Stimulated activated naive CD8-positive, alpha-beta T cell treated with anti-CD3 and anti-CD28 coated beads, Interleukin-15, amount 100 ng/mL, for 72 hours (primary cell): ENCODE measurements around the gene RALGAPB.

Experiments used
- ATAC-seq: fragments of 150-1000 bp; cut with Tn5 transposase; 2 replicates; pipeline ENCODE4 v1.10.0; 2021; ENCODE audit warnings: mild to moderate bottlenecking, moderate library complexity
- DNase-seq, 2 donors: peaks; one replicate each; pipeline ENCODE4 v3.0.0; 2021 to 2022
- H3K27ac Mint-ChIP-seq, 2 donors: one replicate each; pipeline ENCODE4 v1.8.0; 2022; ENCODE audit warnings: mild to moderate bottlenecking in 2 of 2, mixed read lengths in 2 of 2, moderate library complexity in 2 of 2
- H3K27me3 Mint-ChIP-seq: one replicate; pipeline ENCODE4 v1.8.0; 2022; ENCODE audit warnings: mixed read lengths
- H3K4me1 Mint-ChIP-seq: one replicate; pipeline ENCODE4 v1.8.0; 2022; ENCODE audit warnings: mild to moderate bottlenecking, mixed read lengths
- H3K4me3 Mint-ChIP-seq, 2 donors: one replicate each; pipeline ENCODE4 v1.8.0; 2022; ENCODE audit warnings: mild to moderate bottlenecking in 2 of 2, mixed read lengths in 2 of 2, moderate library complexity in 1 of 2
- H3K9me3 Mint-ChIP-seq, 2 donors: one replicate each; pipeline ENCODE4 v1.8.0; 2022; ENCODE audit warnings: mixed read lengths in 2 of 2

RALGAPB gene

DNA sequence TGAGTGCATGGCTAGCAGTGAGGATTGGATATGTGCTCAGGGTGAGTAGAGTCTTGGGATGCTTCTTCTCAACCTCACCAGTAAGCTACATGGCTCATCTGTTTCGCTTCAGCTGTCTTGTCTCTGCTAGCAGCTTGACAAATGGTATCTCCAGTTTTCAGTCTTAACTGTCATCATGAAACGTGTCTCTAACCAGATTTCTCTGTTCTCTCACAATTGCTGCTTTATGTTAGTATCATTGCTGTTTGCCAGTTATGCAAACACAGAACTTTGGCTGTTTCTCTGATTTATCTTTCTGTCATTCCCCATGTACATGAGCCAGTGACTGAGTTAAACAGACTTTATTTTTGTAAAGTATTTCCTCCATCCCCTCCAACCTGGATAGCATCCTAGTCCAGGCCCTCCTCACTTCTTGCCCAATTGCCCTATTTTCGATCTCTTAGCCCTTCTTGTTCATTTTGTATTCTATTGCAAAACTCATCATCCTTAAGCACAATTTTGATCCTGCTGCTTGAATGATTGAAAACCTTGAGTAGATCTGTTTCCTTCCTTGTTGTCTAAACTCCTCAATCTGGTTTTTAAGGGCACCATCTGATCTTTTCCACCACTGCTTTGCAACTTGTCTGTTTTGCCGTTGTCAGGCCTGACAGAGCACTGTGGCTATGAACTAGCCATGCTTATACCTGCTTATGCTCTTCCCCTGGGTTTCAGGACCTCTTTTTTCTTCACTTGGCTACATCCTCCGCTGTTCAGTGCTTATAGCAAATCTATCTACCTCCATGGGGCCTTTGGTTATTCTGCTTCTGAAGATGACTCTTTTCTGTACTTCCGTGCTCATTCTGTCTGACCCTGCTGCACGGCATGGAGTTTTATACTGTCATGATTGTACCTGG, 70.6 kb downstream of the RALGAPB start:
- Mint-ChIP-seq H3K4me1 (no peaks in the 10 kb centered on the region), H3K4me3 (no peak overlapping the region), H3K27me3 (no peaks in the 10 kb centered on the region), H3K9me3 (no peaks in the 10 kb centered on the region), H3K27ac (no peak overlapping the region)
- DNase-seq = no peak
- ATAC-seq = no peak

GRCh38 chr20:38545771-38546170, 73.1 kb downstream of the RALGAPB start:
- H3K4me3 Mint-ChIP-seq = no peak overlapping the region
- no peaks in the 10 kb centered on the region for H3K9me3 Mint-ChIP-seq
- no peak for DNase-seq
- H3K27me3 Mint-ChIP-seq = no peaks in the 10 kb centered on the region
- ATAC-seq = no peak
- no peaks in the 10 kb centered on the region for H3K4me1 Mint-ChIP-seq
- H3K27ac Mint-ChIP-seq = no peak overlapping the region

DNA sequence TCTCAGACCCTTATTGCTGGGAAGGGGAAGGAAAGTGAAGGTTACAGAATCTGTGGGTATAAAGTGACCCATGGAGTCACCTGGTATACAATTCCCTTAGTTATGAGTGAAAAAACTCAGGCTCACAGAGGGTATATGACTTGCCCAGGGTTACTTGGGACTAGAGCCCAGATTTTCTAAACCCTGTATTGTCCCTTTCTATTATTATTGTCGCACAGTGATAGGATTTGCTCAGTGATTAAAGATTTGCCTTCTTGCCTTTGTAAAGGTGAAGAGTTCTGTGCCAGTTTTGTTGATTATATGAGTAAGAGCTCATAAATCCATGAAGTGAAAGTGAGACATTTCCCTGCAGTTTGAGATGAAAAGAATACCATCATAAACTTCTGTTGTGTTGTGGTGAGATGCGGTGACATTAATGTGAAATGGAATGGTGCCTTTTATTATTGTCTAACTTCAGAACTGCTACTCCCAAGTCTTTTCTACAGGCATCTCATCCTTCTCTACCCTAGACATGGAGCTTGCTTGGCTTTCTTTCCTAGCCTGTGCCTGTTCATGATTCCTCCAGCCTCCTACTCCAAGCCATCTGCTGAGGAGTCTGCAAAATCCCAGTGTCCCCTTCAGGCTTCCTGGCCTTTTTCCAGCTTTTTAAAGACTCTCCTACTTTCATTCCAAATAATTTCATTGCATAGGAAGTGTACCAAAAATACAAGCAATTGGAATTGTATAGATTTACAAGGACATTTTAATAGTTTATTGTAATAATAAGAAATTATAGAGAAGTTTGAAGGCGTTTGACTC, 74.8 kb downstream of the RALGAPB start:
- H3K27ac Mint-ChIP-seq = peak overlapping the region in 1 of 2 donors; percentile 23
- ATAC-seq = no peak
- H3K4me1 Mint-ChIP-seq = no peaks in the 10 kb centered on the region
- H3K27me3 Mint-ChIP-seq = no peaks in the 10 kb centered on the region
- no peaks in the 10 kb centered on the region for H3K9me3 Mint-ChIP-seq
- DNase-seq = no peak
- no peak overlapping the region for H3K4me3 Mint-ChIP-seq

DNA sequence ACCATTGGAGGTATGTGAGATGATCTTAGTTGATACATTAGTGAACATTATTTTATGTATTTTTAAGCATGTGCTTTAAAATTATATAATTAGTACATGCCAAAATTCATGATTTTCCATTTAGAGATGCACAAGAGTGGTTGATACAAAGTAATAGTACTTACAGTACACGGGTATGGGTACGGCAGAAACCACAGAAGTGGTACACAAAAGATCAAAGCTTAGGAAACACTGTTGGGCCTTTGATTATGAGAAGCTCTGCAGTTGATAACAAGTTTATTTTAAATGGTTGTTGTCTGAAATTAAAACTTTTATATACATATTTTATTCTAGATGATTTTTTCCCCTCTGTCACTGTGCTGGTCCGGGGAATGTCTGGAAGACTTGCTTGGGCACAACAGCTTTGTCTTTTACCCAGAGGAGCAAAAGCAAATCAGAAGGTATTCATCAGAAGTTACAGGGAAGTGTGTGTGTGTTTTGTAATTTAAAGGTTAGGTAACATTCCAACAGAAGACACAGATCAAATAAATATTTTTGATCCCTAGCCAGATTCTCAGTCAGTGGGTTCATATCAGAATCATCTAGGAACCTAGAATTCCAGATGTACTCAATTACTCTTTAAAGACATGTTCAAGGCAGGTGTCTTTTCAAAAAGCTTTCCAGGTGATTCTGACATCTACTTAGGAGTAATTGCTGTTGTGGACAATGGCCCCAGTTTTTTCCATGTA, 75.9 kb downstream of the RALGAPB start:
- ATAC-seq = no peak
- Mint-ChIP-seq H3K27ac (no peak overlapping the region), H3K4me3 (no peak overlapping the region), H3K9me3 (no peaks in the 10 kb centered on the region), H3K27me3 (no peaks in the 10 kb centered on the region), H3K4me1 (no peaks in the 10 kb centered on the region)
- DNase-seq = no peak

- H3K4me3 Mint-ChIP-seq = no peak overlapping the region
- no peaks in the 10 kb centered on the region for H3K27me3 Mint-ChIP-seq
- H3K9me3 Mint-ChIP-seq = no peaks in the 10 kb centered on the region
- ATAC-seq (no peak), DNase-seq (no peak)
- H3K4me1 Mint-ChIP-seq = no peaks in the 10 kb centered on the region
- H3K27ac Mint-ChIP-seq = no peak overlapping the region
Observed at GRCh38 chr20:38550274-38550673, 77.6 kb downstream of the RALGAPB start.

DNA sequence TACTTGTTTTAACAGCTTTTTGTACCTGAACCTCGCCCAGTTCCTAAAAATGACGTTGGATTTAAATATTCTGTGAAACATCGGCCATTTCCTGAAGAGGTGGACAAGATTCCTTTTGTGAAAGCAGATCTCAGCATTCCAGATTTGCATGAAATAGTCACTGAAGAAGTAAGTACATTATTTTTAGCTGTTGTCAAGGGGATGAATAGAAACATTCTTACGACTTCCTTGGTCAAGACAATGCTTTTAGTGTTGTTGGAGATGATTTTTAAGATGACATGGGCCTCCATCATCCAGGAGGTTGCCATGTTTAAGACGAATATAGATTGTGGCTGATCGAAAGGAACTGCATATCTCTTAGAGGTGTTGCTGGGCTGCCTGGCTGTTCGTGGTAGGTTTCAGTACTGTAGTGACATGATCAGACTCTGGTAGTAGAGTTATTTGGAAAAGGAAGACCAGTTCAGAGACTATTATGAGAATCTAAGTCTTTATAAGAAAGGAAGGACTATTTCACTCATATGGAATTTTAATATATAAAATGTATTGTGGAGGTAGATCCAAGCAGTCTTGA, 78.5 kb downstream of the RALGAPB start:
- Mint-ChIP-seq H3K27ac (no peak overlapping the region), H3K27me3 (no peaks in the 10 kb centered on the region), H3K4me3 (no peak overlapping the region), H3K9me3 (no peaks in the 10 kb centered on the region), H3K4me1 (no peaks in the 10 kb centered on the region)
- ATAC-seq = peak; percentile 50
- no peak for DNase-seq

GRCh38 chr20:38554986-38555385, 82.3 kb downstream of the RALGAPB start:
- H3K4me1 Mint-ChIP-seq = no peaks in the 10 kb centered on the region
- H3K4me3 Mint-ChIP-seq = no peak overlapping the region
- DNase-seq (no peak), ATAC-seq (no peak)
- H3K9me3 Mint-ChIP-seq = no peaks in the 10 kb centered on the region
- no peaks in the 10 kb centered on the region for H3K27me3 Mint-ChIP-seq
- H3K27ac Mint-ChIP-seq = no peak overlapping the region

GRCh38 chr20:38555395-38555794, 82.8 kb downstream of the RALGAPB start:
- ATAC-seq = no peak
- Mint-ChIP-seq H3K4me1 (no peaks in the 10 kb centered on the region), H3K4me3 (no peak overlapping the region), H3K9me3 (no peaks in the 10 kb centered on the region), H3K27me3 (no peaks in the 10 kb centered on the region), H3K27ac (no peak overlapping the region)
- no peak for DNase-seq

- Mint-ChIP-seq H3K27me3 (no peaks in the 10 kb centered on the region), H3K4me1 (no peaks in the 10 kb centered on the region), H3K4me3 (no peak overlapping the region), H3K9me3 (no peaks in the 10 kb centered on the region), H3K27ac (peak overlapping the region in 1 of 2 donors; percentile 9)
- DNase-seq (no peak), ATAC-seq (no peak)
Observed at GRCh38 chr20:38557174-38557573, 84.5 kb downstream of the RALGAPB start.

DNA sequence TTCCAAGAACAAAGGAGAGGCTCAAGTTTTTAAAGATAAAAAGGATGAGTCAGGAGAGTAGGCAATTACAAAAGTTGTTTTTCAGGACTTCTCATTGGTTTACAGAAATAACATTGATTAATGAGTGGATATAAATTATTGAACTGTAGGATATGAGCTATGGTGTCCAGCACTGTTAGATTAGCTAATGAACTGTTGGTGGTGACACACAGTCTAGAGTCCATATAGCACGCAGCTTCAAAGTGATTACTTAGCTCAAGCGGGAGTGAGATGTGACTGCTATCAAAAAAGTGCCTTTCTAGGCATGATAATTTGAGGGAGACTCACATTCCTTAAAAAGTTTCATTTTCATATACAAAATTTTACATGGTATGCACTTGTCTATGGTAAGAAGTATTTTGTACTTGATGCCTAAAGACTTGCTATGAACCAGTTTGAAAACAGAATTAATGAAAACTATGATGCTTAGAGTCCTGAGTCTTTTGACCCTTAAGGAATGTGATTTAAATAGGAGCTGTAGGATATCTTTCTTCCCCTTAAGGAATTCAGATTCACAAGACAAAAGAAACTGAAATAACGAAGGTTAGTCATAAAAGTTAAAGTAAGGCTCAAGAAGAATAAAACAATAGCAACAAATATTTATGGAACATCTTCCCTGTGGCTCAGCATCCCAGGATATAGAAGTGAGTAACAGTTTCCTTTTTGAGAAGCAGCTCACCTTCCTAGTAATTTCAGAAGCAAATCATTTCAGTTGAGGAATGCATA, 86.1 kb downstream of the RALGAPB start:
- Mint-ChIP-seq H3K4me1 (no peaks in the 10 kb centered on the region), H3K9me3 (no peaks in the 10 kb centered on the region), H3K27me3 (no peaks in the 10 kb centered on the region), H3K27ac (peak overlapping the region in 1 of 2 donors; percentile 35), H3K4me3 (no peak overlapping the region)
- ATAC-seq (no peak), DNase-seq (no peak)

DNA sequence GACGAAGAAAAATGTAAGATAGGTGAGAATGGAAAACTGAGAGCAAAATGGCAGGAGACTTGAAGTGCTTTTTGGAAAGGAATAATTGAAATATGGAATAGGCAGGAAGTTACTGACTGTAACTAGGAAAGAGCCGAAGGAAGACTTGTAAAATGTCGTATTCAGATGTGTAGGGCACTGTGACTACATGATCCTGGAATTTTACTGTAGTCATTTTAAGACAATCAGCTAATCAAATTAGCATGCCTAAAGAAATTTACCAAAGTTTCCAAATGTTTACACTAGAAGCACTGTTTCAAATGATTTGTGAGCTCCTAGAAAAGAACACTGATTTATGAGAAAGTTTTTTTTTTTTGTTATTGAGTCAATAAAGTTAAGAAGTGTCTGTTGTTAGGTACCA, 87.1 kb downstream of the RALGAPB start:
- H3K9me3 Mint-ChIP-seq = no peaks in the 10 kb centered on the region
- H3K4me3 Mint-ChIP-seq = no peak overlapping the region
- H3K27ac Mint-ChIP-seq = no peak overlapping the region
- DNase-seq (no peak), ATAC-seq (no peak)
- no peaks in the 10 kb centered on the region for H3K4me1 Mint-ChIP-seq
- no peaks in the 10 kb centered on the region for H3K27me3 Mint-ChIP-seq

GRCh38 chr20:38563802-38564431, 91.3 kb downstream of the RALGAPB start:
- Mint-ChIP-seq H3K4me1 (no peaks in the 10 kb centered on the region), H3K9me3 (no peaks in the 10 kb centered on the region), H3K27me3 (no peaks in the 10 kb centered on the region), H3K27ac (no peak overlapping the region), H3K4me3 (no peak overlapping the region)
- DNase-seq (no peak), ATAC-seq (no peak)

DNA sequence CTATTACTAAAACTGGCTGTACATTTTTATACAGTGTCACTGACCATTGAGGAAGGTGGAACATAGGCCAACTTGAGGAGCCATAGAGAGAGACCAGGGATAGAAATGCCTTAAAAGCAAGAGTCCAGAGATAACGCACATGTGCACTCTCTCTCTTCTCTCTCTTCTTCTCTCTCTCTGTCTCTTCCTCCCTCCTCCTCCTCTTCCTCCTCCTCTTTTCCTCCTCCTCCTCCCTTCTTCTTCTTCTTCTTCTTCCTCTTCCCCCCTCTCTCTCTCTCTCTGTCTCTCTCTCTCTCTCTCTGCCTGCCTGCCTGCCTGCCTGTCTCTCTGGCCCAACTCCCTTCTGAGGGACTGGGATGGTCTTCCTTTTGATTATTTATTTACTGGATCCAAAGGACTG, 92.0 kb downstream of the RALGAPB start:
- peak overlapping the region in 1 of 2 donors; percentile 2 for H3K27ac Mint-ChIP-seq
- H3K4me1 Mint-ChIP-seq = no peaks in the 10 kb centered on the region
- H3K9me3 Mint-ChIP-seq = no peaks in the 10 kb centered on the region
- DNase-seq (no peak), ATAC-seq (no peak)
- H3K27me3 Mint-ChIP-seq = no peaks in the 10 kb centered on the region
- H3K4me3 Mint-ChIP-seq = no peak overlapping the region

- Mint-ChIP-seq H3K4me1 (no peaks in the 10 kb centered on the region), H3K9me3 (no peaks in the 10 kb centered on the region), H3K27me3 (no peaks in the 10 kb centered on the region), H3K4me3 (no peak overlapping the region), H3K27ac (peak overlapping the region in 1 of 2 donors; percentile 67)
- DNase-seq (no peak), ATAC-seq (no peak)
Observed at GRCh38 chr20:38566036-38566598, 93.5 kb downstream of the RALGAPB start.
